HG02970 (cell line): ENCODE measurements around the gene OGT.
"Not testable (repeated sequence)": the region's sequence is repeated elsewhere in the genome, so short reads cannot be mapped to it uniquely, and the experiment has no call there.

Experiments used
- ATAC-seq: cut with Tn5 transposase; IDR thresholded peaks from one replicate; pipeline ENCODE4 v1.9.1; 2021; ENCODE audit warnings: mild to moderate bottlenecking, moderate library complexity, moderate number of reproducible peaks; ENCODE audit not compliant: unreplicated experiment, low FRiP score

Gene OGT

GRCh38 chrX:71579136-71579989 is 46.5 kb downstream of the OGT start:
- ATAC-seq = no peak

DNA sequence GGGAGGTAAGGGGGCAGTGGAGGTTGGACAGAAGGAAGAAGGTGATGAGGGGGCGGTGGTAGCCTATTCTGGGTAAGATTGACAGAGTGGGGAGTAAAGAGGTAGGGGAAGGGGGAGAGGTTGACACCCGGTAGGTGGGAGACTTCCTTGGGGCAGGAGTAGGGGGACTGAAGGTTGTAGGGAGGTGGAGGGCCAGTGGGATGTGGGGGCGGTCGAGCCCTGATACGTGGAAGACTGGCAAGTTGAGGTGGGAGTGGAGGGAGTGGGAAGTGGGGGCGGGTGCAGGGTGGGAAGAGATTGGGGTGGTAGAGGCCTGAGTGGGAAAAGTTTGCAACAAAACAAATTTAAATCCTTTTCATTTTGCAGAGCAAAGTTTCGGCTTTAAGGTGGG is 47.1 kb downstream of the OGT start:
- ATAC-seq = no peak

DNA sequence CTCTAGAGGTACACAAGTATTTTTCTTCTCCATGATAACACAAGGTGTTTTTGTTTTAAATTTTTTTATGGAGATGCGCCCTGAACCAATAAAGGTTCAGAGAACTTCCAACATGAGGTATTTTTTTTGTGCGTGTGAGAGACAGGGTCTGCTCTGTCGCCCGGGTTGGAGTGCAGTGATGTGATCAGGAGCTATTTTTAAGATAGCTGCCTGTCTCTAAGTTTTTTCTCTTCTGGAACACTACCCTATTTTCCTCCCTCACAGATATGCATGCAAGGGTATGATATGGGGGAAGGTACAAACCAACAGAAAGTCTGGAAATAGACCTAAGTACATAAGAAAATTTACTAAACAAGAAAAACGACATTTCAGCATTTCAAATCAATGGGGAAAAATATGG is 48.3 kb downstream of the OGT start:
- no peak for ATAC-seq

- no peak for ATAC-seq
Measured at GRCh38 chrX:71586929-71587328, 54.0 kb downstream of the OGT start.

GRCh38 chrX:71593210-71593609 is 60.3 kb downstream of the OGT start:
- ATAC-seq = not testable (repeated sequence)

GRCh38 chrX:71599965-71600364 is 67.1 kb downstream of the OGT start:
- no peak for ATAC-seq

GRCh38 chrX:71603618-71604017 is 70.7 kb downstream of the OGT start:
- ATAC-seq = no peak

- no peak for ATAC-seq
Measured at GRCh38 chrX:71604141-71604540, 71.2 kb downstream of the OGT start.

- no peak for ATAC-seq
Measured at GRCh38 chrX:71604796-71605568, 72.1 kb downstream of the OGT start.

GRCh38 chrX:71606536-71607216 is 73.8 kb downstream of the OGT start:
- ATAC-seq = no peak

DNA sequence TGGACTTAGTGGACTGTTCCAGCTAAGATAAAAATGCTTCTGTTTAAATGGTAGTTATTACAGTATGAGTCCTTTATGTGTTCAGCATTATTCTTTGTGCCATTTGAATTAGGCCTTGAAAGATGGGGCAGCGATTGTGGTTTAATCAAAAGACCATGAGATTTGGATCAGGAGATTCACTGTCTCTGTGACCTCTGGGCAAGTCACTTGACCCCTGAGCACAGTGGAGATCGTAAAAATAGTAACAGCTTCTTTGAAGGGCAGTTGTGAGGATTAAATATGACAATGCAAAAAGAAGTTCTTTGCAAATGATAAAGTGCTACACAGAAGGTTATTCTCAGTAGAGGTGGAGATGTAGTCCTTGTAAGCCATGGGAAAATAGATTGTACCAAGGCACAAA is 74.6 kb downstream of the OGT start:
- ATAC-seq = no peak

DNA sequence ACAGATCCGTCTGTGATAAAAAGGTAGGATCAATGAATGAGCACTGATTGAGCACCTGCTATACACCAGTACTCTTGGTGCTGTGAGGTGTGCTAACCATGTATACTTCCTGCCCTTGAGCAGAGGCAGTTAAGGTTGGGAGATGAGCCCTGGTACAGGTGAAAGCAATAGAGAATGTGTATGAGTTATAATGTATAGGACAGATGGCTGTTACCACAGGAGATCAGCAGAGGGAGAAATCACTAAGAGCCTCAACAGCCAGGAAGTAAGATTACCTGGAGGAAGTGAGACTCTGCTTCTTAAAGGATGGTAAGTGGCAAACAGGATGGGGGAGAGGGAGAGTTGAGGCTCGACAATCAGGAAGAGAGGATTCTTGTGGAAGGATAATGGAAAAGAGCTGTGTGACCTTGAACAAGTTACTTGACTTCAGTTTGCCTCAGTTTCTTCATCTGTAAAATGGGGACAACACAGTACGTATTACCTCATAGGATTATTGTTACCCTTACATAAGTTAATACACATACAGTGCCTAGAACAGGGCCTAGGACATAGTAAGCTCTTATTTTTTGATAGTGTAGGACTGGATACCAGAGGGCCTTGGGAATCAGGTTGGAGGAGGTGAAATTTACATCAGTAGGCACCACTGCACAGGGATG is 76.3 kb downstream of the OGT start:
- no peak for ATAC-seq

- ATAC-seq = not testable (repeated sequence)
Measured at GRCh38 chrX:71611736-71612135, 78.8 kb downstream of the OGT start.

DNA sequence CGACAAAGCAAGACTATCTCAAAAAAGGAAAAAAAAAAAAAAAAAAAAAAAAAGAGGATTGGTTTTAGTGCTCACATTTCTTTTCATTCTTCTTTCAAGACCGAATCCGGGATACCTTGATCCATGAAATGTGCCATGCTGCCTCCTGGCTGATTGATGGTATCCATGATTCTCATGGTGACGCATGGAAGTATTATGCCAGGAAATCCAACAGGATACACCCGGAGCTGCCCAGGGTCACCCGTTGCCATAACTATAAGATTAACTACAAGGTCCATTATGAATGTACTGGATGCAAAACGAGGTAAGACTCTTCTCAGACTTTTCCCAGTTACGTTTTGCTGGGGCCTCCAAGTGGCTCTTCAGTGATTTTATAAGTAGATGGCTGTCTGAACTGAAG is 79.4 kb downstream of the OGT start:
- ATAC-seq = no peak

- ATAC-seq = no peak
Measured at GRCh38 chrX:71615056-71615455, 82.2 kb downstream of the OGT start.

DNA sequence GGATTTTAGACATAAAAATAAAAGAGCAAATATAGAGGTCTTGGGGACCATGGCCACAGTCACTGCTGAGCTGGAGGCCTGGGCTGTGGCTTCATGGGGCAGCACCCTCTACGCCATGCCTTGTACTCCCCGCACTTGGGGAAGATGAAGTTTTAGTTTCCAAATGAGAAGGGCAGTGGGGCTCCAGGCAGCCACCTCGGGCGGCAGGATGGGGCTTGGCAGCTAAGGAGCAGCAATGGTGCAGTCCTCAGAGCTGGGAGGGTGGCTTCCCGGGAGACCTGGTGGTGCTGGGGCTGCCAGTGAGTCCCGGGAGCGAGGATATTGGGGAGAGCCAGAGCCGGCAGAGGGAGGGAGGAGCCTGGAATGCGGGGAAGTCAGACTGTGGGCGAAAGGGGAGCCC is 83.0 kb downstream of the OGT start:
- no peak for ATAC-seq

DNA sequence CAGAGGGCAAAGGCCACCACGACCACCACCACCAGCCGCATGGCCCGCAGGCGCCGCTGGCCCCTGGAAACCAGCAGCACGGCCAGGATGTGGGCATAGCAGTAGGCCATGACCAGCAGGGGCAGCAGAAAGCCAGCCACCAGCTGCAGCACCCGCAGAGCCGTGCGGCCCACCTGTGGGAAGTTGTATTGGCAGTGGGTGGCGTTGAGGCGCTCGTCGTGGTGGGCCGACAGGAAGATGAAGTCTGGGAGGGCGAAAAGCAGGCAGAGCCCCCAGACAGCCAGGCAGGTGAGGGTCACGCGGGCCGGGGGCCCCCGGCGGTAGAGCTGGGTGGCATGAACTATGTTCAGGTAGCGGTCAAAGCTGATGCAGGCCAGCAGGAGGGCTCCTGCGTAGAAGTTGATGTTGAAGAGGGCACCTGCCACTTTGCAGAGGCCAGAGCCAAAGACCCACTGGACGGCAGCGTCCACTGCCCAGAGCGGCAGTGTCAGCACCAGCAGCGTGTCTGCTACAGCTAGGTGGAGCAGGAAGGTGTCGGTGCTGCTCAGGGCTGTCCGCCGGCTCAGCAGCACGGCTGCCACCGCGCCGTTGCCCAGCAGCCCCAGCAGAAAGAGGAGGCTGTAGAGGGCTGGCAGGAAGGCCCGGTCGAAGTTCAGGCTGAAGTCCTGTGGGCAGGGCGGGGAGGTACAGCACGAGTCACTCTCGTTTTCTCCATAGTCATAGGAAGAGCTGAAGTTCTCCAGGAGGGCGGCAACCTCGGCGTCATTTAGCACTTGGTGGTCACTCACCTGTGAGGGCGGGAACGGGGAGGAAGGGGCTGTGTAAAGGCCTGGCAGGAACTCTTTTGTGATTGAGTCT is 84.0 kb downstream of the OGT start:
- no peak for ATAC-seq

GRCh38 chrX:71617742-71618141 is 84.8 kb downstream of the OGT start:
- ATAC-seq = no peak

- ATAC-seq = no peak
Measured at GRCh38 chrX:71618303-71618721, 85.4 kb downstream of the OGT start, which contains the start of gene CXCR3. Gene CXCR3, minus strand, starts transcription at chrX:71618511. Its CDS starts 62 bp downstream, at chrX:71618449.

- ATAC-seq = no peak
Measured at GRCh38 chrX:71618787-71619186, 85.9 kb downstream of the OGT start.
